ENCODE data around the gene AKT1. TPM values are rescaled to one million over a fixed set of nuclear protein-coding genes. Genes with fewer than 3 reads are reported as not detected.

AKT1 gene
- total RNA-seq, 1 donor: 188 TPM

DNA sequence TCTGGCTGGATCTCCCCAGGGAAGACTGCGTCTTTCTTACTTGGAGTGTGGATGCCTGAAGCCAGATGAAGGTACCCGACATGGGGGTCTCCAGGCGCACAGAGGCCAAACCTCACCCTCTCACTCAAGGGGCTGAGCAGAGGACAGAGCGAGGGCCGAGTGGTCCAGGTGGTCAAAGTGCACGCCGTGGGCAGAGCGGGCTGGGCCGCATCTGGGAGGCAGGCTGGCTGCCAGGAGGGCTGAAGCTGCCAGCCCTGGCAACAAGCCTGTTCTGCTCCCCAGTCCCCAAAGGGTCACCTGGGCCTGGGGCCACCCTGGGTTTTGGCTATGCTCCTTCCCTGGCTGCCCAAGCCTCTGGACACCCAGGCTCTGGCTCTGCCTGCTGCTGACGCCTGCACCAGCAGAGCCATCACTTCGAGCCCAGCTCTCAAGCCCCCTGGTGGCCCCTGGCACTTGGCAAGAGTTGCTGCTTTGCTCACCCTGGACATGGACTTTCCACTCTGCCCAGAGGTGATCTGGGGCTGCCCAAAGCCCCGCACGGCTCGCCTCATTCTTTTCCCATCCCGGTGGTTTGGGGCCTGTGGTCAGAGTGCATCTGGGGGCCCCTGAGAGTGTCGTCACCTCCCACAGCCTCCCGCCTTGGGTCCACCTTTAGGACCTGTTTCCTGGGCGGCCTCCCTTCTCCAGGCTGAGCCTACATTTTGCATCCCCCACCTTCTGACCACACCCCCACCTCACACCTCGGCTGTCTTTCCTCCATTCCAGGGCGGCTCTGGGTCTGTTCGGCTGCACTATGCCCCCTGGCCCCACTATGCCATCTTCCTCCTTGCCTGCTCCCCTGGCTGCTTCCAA, 68.7 kb downstream of the AKT1 start:
- Histone ChIP-seq H4K20me1 (ENCODE audit: insufficient read depth, low read length) (peaks cover 18% of the 10 kb centered on the region), H3K4me3 (ENCODE audit: insufficient read depth, low read length) (no peak overlapping the region), H2AFZ (ENCODE audit: low read length) (no peak overlapping the region), H3K27me3 (ENCODE audit: insufficient read depth, low read length) (no peaks in the 10 kb centered on the region), H3K36me3 (ENCODE audit: insufficient read depth, low read length) (no peaks in the 10 kb centered on the region), H3K4me2 (ENCODE audit: insufficient read depth, low read length) (no peak overlapping the region), H3K79me2 (ENCODE audit: insufficient read depth, low read length) (no peaks in the 10 kb centered on the region), H3K9me3 (ENCODE audit: low read depth, low read length) (no peaks in the 10 kb centered on the region), H3K4me1 (ENCODE audit: insufficient read depth, low read length) (peaks cover 12% of the 10 kb centered on the region), H3K27ac (ENCODE audit: low read depth, low read length) (no peak overlapping the region)
- peak; percentile 92 for DNase-seq (ENCODE audit: insufficient read length, low spot score, missing footprints)
- no peak for TF ChIP-seq CTCF (IDR thresholded peaks at IDR 0.05; ENCODE audit: extremely low read depth, low read depth, low read length)

- no peak overlapping the region for H3K4me2 ChIP-seq (ENCODE audit: insufficient read depth, low read length)
- H3K27me3 ChIP-seq (ENCODE audit: insufficient read depth, low read length): no peaks in the 10 kb centered on the region
- no peak overlapping the region for H2AFZ ChIP-seq (ENCODE audit: low read length)
- TF ChIP-seq CTCF (IDR thresholded peaks at IDR 0.05; ENCODE audit: extremely low read depth, low read depth, low read length): no peak
- peaks cover 25% of the 10 kb centered on the region for H4K20me1 ChIP-seq (ENCODE audit: insufficient read depth, low read length)
- H3K4me1 ChIP-seq (ENCODE audit: insufficient read depth, low read length): peaks cover 17% of the 10 kb centered on the region
- no peak overlapping the region for H3K27ac ChIP-seq (ENCODE audit: low read depth, low read length)
- no peak overlapping the region for H3K4me3 ChIP-seq (ENCODE audit: insufficient read depth, low read length)
- no peaks in the 10 kb centered on the region for H3K79me2 ChIP-seq (ENCODE audit: insufficient read depth, low read length)
- H3K9me3 ChIP-seq (ENCODE audit: low read depth, low read length): no peaks in the 10 kb centered on the region
- peaks cover 4% of the 10 kb centered on the region for H3K36me3 ChIP-seq (ENCODE audit: insufficient read depth, low read length)
- DNase-seq (ENCODE audit: insufficient read length, low spot score, missing footprints): no peak
Measured at GRCh38 chr14:104725772-104726548, 69.6 kb downstream of the AKT1 start.

DNA sequence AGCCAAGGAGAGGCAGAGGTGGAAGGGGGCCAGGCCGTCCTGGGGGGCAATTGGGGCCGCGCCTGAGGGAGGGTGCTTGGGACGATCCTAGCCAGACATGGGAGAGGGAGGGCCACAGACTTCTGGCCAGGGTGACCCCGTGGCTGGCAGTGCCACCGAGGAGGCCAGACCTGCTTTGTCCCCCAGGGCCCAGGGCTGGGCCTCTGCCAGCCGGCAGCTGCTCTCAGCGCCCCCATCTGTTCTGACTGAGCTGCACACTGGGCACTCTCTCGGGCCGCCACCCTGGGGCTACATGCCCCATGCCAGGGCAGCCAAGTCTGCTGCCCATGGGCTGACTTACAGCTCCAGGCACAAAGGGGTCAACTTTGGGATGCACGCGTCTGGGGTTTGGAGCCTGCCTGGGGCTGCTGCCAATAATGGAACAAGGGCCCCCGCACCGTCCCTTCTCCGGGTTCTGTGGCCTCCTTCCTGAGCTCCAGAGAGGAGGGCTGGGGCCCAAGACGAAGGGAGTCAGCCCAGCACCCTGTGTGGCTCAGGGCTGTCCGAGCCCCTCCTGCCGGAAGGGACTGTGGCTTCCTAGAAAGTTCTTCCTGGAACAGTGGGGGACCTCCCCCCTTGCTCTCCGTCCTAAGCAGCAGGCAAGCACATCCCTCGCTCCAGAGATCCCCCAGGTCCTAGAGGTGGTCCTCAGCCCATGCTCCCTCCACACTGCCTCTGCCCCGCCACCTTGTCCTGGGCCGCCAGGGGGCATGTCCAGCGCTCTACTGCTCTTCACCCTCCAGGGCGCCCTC, 70.4 kb downstream of the AKT1 start:
- Histone ChIP-seq H3K4me3 (ENCODE audit: insufficient read depth, low read length) (peak overlapping the region; percentile 67), H3K9me3 (ENCODE audit: low read depth, low read length) (no peaks in the 10 kb centered on the region), H3K36me3 (ENCODE audit: insufficient read depth, low read length) (peaks cover 4% of the 10 kb centered on the region), H3K4me1 (ENCODE audit: insufficient read depth, low read length) (peaks cover 17% of the 10 kb centered on the region), H2AFZ (ENCODE audit: low read length) (no peak overlapping the region), H3K27me3 (ENCODE audit: insufficient read depth, low read length) (no peaks in the 10 kb centered on the region), H4K20me1 (ENCODE audit: insufficient read depth, low read length) (peaks cover 25% of the 10 kb centered on the region), H3K79me2 (ENCODE audit: insufficient read depth, low read length) (no peaks in the 10 kb centered on the region), H3K27ac (ENCODE audit: low read depth, low read length) (no peak overlapping the region), H3K4me2 (ENCODE audit: insufficient read depth, low read length) (peak overlapping the region; percentile 86)
- peak; percentile 25 for TF ChIP-seq CTCF (IDR thresholded peaks at IDR 0.05; ENCODE audit: extremely low read depth, low read depth, low read length)
- DNase-seq (ENCODE audit: insufficient read length, low spot score, missing footprints): peak; percentile 98

All from osteoblast (primary cell).